PC-9 (cell line): ENCODE results near the gene NKX6-2. TPM values are rescaled to one million over a fixed set of nuclear protein-coding genes. Genes with fewer than 3 reads are reported as not detected.

Source experiments
- BruUV-seq: library from RNA; stranded (reverse); fragments of 400-500 nt; replicated peaks from 2 replicates; lab custom pipeline; 2021; lab: Mats Ljungman, UMichigan
- CTCF ChIA-PET: fragments of 300-600 bp; sonication (Branson Sonifier 250); formaldehyde crosslinking; loops from one replicate; lab custom pipeline; 2022; ENCODE audit warnings: antibody characterized with exemption; lab: Charles Lee
- POLR2A ChIA-PET: fragments of 300-600 bp; sonication (Branson Sonifier 250); formaldehyde crosslinking; loops from one replicate; lab custom pipeline; 2022; ENCODE audit warnings: antibody characterized with exemption; ENCODE audit not compliant: unreplicated experiment; lab: Charles Lee
- DNase-seq, 2 experiments: peaks; one replicate each; pipeline versions ENCODE4 v3.0.0 to v3.0.0-alpha.2; 2015 to 2022; ENCODE audit warnings: mixed read lengths in 1 of 2
- H2AFZ ChIP-seq: fragments of 200-600 bp; sonication (generic); 2 replicates; pipeline ENCODE4 v1.8.1; 2017; ENCODE audit warnings: antibody characterized with exemption
- H3F3A ChIP-seq: fragments of 200-600 bp; sonication (generic); 2 replicates; pipeline ENCODE4 v1.8.1; 2017; ENCODE audit warnings: antibody characterized with exemption, mild to moderate bottlenecking, low read depth; ENCODE audit not compliant: insufficient read depth
- H3K27ac ChIP-seq: fragments of 200-600 bp; sonication (generic); 2 replicates; pipeline ENCODE4 v1.6.1; 2016; ENCODE audit warnings: mixed run types
- H3K27me3 ChIP-seq: fragments of 200-600 bp; sonication (generic); 2 replicates; pipeline ENCODE4 v1.6.1; 2016; ENCODE audit warnings: low read depth, mixed run types; ENCODE audit not compliant: insufficient read depth
- H3K36me3 ChIP-seq: fragments of 200-600 bp; sonication (generic); 2 replicates; pipeline ENCODE4 v1.6.1; 2016; ENCODE audit warnings: low read depth, mixed run types
- H3K4me1 ChIP-seq: fragments of 200-600 bp; sonication (generic); replicated peaks from 2 replicates; pipeline ENCODE4 v1.6.1; 2016; ENCODE audit warnings: mixed run types; ENCODE audit not compliant: insufficient read depth
- H3K4me2 ChIP-seq: fragments of 200-600 bp; sonication (generic); 2 replicates; pipeline ENCODE4 v1.6.1; 2017; ENCODE audit warnings: mixed run types
- H3K4me3 ChIP-seq: fragments of 200-600 bp; sonication (generic); 2 replicates; pipeline ENCODE4 v1.6.1; 2016; ENCODE audit warnings: mixed run types
- H3K79me2 ChIP-seq: fragments of 200-600 bp; sonication (generic); 2 replicates; pipeline ENCODE4 v1.6.1; 2017; ENCODE audit warnings: low read depth, mixed run types
- H3K9me2 ChIP-seq: fragments of 200-600 bp; sonication (generic); 2 replicates; pipeline ENCODE4 v1.8.1; 2017; ENCODE audit warnings: mild to moderate bottlenecking; ENCODE audit not compliant: insufficient read depth
- H3K9me3 ChIP-seq: fragments of 200-600 bp; sonication (generic); 2 replicates; pipeline ENCODE4 v1.8.1; 2016; ENCODE audit warnings: low read depth; ENCODE audit not compliant: insufficient read depth
- H4K20me1 ChIP-seq: fragments of 200-600 bp; sonication (generic); 2 replicates; pipeline ENCODE4 v1.8.1; 2017; ENCODE audit not compliant: insufficient read depth
- CTCF ChIP-seq: fragments of 200-600 bp; sonication (generic); conservative IDR thresholded peaks from 2 replicates; pipeline ENCODE4 v1.6.1; 2017; ENCODE audit warnings: mixed run types, antibody characterized with exemption, mild to moderate bottlenecking, moderate library complexity
- EZH2 ChIP-seq: fragments of 200-600 bp; sonication (generic); IDR thresholded peaks from 2 replicates; pipeline ENCODE4 v1.8.0; 2017; ENCODE audit warnings: antibody characterized with exemption, low read depth
- intact Hi-C: fragments of 100-400 bp; cut with micrococcal nuclease; formaldehyde crosslinking; loops from one replicate; pipeline ENCODE4 v1.10.0; 2022; ENCODE audit not compliant: unreplicated experiment
- total RNA-seq: library from RNA; stranded (reverse); gene quantifications from 2 replicates; pipeline ENCODE4 v1.2.3, GENCODE V29; 2021

The NKX6-2 gene
- total RNA-seq, 1 experiment from 2014 or later: not detected

GRCh38 chr10:132796846-132797245 is 10.9 kb upstream of the NKX6-2 start:
- Histone ChIP-seq H4K20me1 (no peaks in the 10 kb centered on the region), H3K4me2 (no peak overlapping the region), H3F3A (no peaks in the 10 kb centered on the region), H3K4me1 (no peaks in the 10 kb centered on the region), H3K79me2 (no peaks in the 10 kb centered on the region), H3K9me3 (no peaks in the 10 kb centered on the region), H3K9me2 (no peaks in the 10 kb centered on the region), H3K36me3 (no peaks in the 10 kb centered on the region), H3K27ac (no peak overlapping the region), H2AFZ (no peak overlapping the region), H3K27me3 (no peaks in the 10 kb centered on the region), H3K4me3 (no peak overlapping the region)
- CTCF ChIA-PET: no interaction called here
- BruUV-seq: no TSS peak
- TF ChIP-seq EZH2: no peak
- TF ChIP-seq CTCF: no peak
- no peak for DNase-seq
- intact Hi-C loops: no loop called here
- POLR2A ChIA-PET: no interaction called here

GRCh38 chr10:132793871-132794849 is 8.2 kb upstream of the NKX6-2 start:
- ChIA-PET POLR2A (interaction anchor here (0.5 kb wide), 1 partner anchor 9 kb away, joined by 4 read pairs; no protein-coding TSS in a partner anchor), CTCF (no interaction called here)
- H3K79me2 ChIP-seq: no peaks in the 10 kb centered on the region
- no peaks in the 10 kb centered on the region for H3K9me3 ChIP-seq
- H3K4me1 ChIP-seq: no peaks in the 10 kb centered on the region
- H3K4me3 ChIP-seq: no peak overlapping the region
- no peaks in the 10 kb centered on the region for H3K27me3 ChIP-seq
- H3K27ac ChIP-seq: no peak overlapping the region
- H3F3A ChIP-seq: no peaks in the 10 kb centered on the region
- H2AFZ ChIP-seq: no peak overlapping the region
- TF ChIP-seq EZH2: no peak
- TF ChIP-seq CTCF: no peak
- H3K4me2 ChIP-seq: no peak overlapping the region
- H3K9me2 ChIP-seq: no peaks in the 10 kb centered on the region
- no peaks in the 10 kb centered on the region for H4K20me1 ChIP-seq
- no TSS peak for BruUV-seq
- intact Hi-C loops: no loop called here
- DNase-seq: no peak
- H3K36me3 ChIP-seq: no peaks in the 10 kb centered on the region

- no TSS peak for BruUV-seq
- H3K27me3 ChIP-seq: no peaks in the 10 kb centered on the region
Measured at GRCh38 chr10:132793213-132793612, 7.3 kb upstream of the NKX6-2 start.

More at GRCh38 chr10:132793213-132793612, 7.3 kb upstream of the NKX6-2 start:
- TF ChIP-seq CTCF: no peak
- TF ChIP-seq EZH2: no peak
- no peak overlapping the region for H3K4me2 ChIP-seq
- H3K27ac ChIP-seq: no peak overlapping the region
- DNase-seq: no peak
- H3K4me3 ChIP-seq: no peak overlapping the region
- H4K20me1 ChIP-seq: no peaks in the 10 kb centered on the region
- H3K36me3 ChIP-seq: no peaks in the 10 kb centered on the region
- no peaks in the 10 kb centered on the region for H3F3A ChIP-seq
- H3K9me2 ChIP-seq: no peaks in the 10 kb centered on the region
- no peak overlapping the region for H2AFZ ChIP-seq
- no peaks in the 10 kb centered on the region for H3K4me1 ChIP-seq
- intact Hi-C loops: no loop called here
- ChIA-PET POLR2A (no interaction called here), CTCF (interaction anchor here (0.5 kb wide), 1 partner anchor 92 kb away, joined by 3 read pairs; no protein-coding TSS in a partner anchor)
- H3K9me3 ChIP-seq: no peaks in the 10 kb centered on the region
- no peaks in the 10 kb centered on the region for H3K79me2 ChIP-seq
